Activated T-helper 1 cell treated with Interleukin-2 at 50 U/mL for 16 hours (primary cell): ENCODE measurements around the gene NUTM1.
"Not testable (repeated sequence)": the region's sequence is repeated elsewhere in the genome, so short reads cannot be mapped to it uniquely, and the experiment has no call there.

ENCODE experiments used
- DNase-seq: peaks from one replicate; pipeline ENCODE4 v3.0.0-alpha.2; 2020; ENCODE audit warnings: low read depth

The NUTM1 gene

DNA sequence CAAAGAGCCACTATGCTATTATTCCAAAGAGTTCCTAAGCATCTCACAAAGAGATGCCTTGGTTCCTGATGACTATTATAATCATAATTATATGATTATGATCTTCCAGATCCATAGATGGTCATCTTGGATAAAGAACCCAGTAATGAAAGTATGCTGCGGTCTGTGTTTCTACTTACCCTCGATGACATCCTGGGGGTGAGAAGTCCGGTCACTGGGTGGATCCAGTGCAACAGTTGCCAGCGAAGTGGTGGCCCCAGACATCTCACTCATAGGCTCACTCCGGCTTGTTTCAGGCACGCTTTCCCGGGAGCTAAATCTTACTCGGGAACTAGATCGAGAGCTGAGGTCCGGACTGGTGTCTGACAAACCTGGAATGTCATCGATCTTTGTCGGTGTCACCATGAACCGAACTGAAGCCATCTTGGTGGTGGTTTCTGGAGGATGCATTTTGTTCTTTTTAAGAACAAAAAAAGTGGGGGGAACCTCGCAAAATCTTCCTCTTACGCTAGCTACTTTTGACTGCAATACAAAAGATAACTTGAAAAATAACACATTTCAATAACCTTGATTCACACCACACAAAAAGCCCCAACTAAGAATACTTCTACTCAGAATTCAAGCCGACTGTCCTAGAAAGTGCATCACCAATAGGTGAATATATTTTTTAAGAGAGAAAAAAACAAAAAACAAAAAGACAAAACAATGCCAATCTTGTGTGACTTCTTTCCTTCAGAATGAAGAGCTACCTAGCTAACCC is 6.7 kb upstream of the NUTM1 start:
- DNase-seq = no peak

DNA sequence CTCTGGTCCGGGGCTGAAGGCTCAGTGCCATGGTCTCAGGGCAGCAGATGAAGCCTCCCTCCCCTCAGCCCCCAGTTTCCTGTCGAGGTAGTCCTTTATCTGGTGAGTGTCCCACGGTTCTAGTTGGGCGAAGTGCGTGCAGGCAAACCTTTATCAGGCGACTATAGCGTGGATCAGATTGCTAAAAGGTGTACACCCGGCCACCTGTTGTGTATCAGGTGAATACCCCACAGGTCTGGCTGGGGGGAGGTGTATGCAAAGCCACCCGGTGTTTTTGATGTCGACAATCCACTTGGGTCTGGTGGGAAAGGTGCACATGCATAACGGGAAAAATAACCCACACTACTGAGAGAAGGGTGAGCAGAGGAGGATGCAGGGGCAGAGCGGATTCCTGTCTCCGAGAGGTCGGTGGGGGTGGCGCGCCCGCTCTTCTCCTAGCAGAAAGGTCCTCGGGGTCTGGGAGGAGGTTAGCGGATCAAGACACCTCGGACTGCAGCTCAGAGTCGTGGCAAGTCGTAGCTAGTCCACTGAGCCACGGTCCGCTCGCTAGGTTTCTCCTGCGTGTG is 6.0 kb upstream of the NUTM1 start:
- no peak for DNase-seq

DNA sequence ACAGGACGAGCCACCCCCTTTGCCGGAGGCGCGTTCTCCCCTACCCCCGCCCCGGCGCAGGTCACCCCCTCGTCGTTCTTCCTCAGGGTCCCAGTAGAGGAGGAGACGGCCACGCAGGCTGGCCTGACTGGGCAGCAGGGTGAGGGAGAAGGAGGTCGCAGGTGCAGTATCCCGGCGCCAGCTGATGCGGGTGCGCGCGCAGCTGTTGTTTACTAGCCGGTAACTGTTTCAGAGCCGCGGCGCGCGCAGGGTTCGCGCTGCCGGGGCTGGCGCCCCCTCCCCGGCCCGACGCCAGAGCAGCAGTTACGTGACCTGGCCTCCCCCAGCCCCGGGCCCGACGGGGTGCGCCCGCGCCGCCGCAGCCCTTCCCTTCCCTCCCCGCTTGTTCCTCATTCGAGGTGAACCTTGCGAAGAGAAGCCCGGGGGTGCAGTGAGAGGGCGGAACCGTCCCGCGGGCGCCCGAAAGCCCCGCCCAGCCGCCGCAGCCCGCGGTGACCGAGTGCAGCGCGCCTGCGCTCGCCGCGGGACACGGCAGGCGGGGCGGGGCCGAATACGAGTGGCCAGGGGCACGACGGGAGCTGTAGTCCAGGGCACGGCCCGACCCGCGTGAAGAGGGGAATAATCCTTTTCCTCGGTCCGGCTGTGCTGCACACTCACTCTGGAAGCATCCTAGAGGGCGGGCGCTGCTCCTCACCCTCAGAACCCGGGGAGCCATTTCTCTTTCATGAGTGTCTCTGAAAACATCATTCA is 5.4 kb upstream of the NUTM1 start, which contains the start of gene SLC12A6:
SLC12A6 (minus strand) TSS at position 225 of the 750 bp plus-strand sequence. CDS start 1,101 bp downstream, outside the sequence.
- DNase-seq = peak; percentile 89

DNA sequence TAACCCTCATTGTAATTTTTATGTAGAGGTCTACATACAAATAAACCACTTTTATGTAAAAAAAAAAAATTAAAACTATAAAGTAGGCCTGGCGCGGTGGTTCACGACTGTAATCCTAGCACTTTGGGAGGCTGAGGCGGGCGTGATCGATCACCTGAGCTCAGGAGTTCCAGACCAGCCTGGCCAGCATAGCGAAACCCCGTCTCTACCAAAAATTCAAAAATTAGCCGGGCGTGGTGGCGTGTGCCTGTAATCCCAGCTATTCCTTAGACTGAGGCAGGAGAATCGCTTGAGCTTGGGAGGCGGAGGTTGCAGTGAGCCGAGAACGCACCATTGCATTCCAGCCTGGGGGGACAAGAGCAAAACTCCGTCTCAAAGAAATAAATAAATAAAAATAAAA is 4.8 kb upstream of the NUTM1 start:
- DNase-seq = no peak

DNA sequence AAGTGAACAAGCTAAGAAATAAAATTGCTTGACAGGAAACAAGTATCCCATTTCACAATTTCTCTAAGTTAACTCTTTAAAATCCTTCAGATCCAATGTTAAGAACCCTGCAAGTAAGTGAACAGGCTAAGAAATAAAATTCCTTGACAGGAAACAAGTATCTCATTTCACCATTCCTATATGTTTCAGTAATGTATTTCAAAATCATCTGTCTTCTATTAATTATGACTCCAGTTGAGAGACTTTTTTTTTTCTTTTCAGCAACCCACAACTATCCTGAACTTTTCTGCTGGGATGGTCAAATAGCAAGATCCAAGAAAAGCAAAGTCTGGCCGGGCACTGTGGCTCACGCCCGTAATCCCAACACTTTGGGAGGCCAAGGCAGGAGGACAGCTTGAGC is 3.2 kb upstream of the NUTM1 start:
- DNase-seq = no peak

DNA sequence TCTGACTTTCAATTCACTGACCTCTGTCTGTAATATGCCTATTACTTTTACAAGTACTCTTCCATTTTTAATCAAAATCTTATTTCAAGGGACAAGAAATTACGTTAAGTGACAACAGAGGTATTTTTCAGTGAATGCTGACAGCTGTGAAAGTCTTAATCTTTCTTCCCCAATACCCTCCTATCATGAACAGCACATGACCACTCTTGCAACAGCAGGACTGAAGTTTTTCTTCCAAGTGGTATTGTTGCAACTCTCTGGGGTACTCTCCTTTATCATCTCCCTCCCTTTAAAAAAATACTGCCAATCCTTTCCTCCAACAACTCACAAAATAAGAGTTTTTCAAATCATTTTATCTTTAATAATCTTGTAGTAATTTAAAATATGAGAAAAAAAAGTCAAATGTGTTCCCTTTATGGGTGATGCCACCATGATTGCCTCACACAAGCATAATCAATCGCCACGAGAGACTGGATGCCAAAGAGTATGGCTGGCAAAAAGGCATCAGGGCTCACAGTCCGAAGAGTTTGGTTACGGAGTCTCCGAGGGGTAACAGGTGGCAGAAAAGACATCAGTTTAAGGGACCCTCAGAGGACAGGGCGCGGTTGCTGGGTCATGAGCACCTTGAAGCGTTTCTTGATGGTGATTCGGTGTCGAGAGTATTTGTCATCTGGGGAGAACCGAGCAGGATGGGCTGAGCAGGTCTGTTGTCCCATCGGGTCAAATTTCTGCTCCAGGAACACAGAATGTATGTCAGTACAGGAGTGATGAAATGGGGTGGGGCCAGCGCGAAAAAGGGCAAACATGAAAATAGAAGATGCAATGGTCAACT is 1.5 kb upstream of the NUTM1 start:
- no peak for DNase-seq

DNA sequence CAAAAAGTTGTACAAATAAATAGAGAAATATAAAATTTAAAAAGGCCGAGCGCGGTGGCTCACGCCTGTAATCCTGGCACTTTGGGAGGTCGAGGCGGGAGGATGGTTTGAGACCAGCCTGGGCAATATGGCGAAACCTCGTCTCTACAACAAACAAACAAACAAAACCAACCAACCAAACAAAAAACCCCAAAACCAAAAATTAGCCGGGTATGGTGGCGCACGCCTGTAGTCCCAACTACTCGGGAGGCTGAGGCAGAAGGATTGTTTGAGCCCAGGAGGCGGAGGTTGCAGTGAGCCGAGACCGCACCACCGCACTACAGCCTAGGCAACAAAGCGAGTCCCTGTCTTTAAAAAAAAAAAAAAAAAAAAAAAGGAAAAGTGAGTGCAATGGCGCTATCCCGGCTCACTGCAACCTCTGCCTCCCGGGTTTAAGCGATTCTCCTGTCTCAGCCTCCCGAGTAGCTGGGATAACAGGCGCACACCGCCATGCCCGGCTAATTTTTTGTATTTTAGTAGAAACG is 840 bp upstream of the NUTM1 start:
- not testable (repeated sequence) for DNase-seq

DNA sequence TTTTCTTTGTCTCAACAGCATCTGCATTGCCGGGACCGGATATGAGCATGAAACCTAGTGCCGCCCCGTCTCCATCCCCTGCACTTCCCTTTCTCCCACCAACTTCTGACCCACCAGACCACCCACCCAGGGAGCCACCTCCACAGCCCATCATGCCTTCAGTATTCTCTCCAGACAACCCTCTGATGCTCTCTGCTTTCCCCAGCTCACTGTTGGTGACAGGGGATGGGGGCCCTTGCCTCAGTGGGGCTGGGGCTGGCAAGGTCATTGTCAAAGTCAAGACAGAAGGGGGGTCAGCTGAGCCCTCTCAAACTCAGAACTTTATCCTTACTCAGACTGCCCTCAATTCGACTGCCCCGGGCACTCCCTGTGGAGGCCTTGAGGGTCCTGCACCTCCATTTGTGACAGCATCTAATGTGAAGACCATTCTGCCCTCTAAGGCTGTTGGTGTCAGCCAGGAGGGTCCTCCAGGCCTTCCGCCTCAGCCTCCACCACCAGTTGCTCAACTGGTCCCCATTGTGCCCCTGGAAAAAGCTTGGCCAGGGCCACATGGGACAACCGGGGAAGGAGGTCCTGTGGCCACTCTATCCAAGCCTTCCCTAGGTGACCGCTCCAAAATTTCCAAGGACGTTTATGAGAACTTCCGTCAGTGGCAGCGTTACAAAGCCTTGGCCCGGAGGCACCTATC is 5.0 kb downstream of the NUTM1 start:
- DNase-seq = no peak

DNA sequence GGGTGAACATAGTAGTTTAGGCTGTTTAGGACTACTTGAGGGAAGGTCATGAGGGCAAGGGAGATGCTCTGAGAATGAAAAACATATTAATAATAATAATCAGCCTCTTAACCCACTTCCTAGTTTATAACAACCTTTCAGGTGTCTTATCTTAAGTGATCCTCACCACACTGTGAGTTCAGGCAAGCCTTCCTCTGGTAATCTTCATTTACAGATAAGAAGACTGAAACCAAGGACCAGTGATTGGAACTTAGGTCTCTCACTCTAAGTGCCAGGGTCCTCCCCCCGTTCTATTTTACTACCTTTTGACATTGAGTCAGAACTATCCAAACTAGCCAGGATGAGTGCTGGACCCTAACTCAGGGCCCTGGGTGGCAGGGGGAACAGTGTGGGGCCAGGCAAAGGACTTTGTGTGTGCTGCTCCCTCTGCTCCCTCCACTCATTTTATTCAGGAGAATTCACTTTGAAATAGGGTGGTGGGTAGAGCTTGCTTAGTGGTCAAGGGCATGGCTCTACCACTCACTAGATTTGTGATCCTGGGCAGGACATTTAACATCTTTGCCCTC is 5.7 kb downstream of the NUTM1 start:
- DNase-seq = no peak

DNA sequence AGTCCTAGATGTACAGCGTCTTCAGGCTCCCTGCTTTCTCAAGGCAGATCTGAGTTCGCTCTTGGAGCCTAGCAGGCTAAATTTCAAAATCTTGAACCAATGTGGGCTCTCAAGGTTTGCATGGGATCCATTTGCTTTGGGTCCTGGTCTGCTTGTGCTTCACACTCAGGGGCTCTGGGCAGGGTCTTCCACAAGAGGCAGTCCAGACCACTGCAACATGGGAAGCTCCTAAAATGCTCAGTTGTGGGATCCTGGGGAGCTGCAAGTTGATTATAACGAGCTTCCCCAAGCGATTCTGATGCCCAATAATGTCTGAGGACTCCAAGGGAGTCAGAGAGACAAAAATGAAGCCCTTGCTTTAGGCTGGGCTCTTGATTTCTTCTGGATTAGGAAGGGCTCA is 6.7 kb downstream of the NUTM1 start:
- no peak for DNase-seq

DNA sequence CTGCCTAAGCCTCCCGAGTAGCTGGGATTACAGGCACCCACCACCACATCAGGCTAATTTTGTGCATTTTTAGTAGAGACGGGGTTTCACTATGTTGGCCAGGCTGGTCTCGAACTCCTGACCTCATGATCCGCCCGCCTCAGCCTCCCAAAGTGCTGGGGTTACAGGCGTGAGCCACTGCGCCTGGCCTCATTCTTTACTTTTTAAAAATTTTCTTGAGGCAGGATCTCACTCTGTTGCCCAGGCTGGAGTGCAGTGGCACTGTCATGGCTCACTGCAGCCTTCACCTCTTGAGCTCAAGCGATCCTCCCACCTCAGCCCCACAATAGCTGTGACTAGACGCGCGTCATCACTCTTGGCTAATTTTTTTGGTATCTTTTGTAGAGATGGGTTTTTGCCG is 9.9 kb downstream of the NUTM1 start:
- DNase-seq = not testable (repeated sequence)

DNA sequence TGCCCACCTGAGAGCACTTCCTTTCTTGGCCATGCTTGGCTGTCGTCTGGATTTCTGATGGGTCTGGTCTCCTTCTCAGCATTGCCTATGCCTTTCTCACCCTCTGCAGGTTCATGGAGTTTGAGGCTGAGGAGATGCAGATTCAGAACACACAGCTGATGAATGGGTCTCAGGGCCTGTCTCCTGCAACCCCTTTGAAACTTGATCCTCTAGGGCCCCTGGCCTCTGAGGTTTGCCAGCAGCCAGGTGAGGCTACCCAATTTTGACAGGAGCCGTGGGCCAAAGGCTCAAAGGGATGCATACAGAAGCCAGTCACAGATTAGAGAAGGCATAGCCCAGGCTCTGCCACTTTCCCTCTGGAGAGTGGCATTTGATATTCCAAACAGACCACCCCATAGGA is 10.5 kb downstream of the NUTM1 start:
- no peak for DNase-seq

DNA sequence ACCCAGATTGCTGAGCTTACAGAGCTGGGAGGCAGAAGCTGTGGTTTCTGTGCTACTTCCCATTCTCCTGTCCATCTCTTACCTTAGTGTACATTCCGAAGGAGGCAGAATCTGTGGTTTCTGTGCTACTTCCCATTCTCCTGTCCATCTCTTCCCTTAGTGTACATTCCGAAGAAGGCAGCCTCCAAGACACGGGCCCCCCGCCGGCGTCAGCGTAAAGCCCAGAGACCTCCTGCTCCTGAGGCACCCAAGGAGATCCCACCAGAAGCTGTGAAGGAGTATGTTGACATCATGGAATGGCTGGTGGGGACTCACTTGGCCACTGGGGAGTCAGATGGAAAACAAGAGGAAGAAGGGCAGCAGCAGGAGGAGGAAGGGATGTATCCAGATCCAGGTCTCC is 11.2 kb downstream of the NUTM1 start:
- no peak for DNase-seq

DNA sequence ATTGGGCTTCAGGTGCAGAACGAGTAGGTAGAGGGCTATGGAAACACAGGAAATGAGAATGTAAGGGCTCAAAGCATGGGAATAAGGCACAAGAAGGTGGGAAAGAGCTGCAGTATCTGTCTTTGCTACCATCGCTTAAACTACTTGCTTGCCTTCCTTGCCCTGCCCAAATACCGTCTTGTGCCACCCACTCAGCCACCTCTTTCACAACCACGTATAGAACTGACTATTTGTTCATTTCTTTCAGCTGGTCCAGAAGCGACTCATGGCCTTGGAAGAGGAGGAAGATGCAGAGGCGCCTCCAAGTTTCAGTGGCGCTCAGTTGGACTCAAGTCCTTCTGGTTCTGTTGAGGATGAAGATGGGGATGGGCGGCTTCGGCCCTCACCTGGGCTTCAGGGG is 12.1 kb downstream of the NUTM1 start:
- DNase-seq = no peak

DNA sequence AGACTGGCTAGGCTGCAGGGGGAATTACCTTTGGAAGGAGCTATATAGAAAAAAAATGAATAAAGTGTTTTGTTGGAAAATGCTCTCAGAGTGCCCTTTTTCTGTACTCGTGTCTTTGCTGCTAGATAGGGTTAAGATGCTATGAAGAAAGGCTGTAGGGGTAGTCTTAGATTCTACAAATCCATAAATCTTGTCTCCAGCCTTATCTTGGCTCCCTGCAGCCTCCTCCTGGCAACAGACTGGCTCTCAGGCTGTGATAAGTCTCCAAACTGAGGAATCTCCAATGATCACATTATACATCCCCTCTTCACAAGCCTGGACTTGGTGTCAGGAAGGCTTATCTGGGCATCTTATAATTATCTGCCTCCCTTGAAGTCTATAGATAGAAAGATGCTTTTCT is 14.5 kb downstream of the NUTM1 start:
- DNase-seq = no peak

DNA sequence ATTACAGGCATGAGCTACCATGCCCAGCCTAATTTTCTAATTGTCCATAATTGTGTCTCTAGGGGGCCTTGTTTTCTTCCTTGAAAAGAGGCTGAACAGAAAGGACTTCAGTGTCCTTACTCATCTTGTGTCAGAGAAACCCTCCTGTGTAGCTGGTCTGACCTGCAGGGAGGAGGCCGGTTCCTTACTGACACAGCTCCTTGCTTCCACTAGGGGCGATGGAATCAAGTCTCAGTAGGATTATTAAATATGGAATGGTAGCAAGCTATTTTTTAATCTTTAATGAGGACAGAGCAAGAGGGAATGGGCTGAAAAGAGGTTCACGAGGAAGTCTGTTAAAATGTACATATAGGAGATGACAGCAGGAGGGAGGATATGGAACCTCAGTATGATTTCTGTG is 15.3 kb downstream of the NUTM1 start:
- no peak for DNase-seq

DNA sequence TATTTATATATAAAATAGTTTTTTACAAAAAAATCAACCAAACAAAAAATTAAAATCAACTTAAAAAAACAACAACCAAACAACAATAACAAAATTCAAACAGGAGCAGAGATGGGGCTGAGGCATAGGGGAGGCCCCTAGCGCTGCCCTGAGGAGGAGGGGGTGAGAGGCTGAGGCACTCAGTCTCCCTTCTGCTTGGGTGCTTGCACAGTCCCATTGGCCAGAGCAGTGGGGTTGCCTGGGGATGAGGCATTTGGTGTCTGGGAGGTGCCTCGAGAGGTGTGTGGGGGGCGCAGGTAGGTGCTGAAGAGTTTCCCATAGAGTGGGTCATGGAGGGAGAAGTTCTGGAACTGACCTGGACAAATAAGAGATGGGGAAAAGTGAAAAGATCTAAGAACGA is 15.8 kb downstream of the NUTM1 start:
- DNase-seq = no peak

DNA sequence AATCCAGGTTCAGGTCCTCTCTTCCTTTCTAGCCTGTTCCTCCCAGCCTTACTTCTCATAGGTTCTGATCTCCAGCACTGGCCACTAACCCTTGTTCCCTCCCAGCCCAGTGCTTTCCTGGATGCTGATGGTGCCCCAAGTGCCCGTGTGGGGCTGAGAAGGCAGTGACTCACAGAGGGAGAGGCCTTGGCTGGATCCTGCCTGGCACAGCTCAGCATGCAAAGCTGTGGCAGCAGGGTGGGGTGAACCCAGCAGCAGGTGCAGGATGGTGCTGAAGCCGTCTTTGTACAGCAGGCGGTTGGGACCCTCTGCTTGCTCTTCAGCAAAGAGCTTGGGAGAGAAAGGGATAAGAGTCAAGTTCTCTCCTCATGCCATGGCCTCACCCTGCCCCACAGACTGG is 16.3 kb downstream of the NUTM1 start:
- no peak for DNase-seq

DNA sequence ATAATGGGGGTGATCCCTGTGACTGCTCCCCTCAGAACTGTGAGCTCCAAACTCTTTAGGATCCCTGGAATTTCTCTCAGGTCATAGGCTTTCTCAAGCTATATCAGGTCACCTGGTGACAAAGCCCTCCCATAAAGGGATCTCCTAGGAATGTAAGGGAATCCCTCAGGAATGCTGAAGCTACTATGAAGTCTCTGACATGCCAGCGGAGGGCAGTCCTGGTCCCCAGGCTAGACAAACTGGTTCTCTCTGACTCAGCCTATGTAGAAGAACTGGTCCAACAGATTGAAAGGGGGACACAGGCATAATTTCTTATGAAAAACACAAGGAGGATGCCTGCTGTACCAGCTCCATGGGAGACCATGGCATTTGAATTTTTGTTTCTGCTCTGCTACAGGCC is 17.2 kb downstream of the NUTM1 start:
- no peak for DNase-seq

DNA sequence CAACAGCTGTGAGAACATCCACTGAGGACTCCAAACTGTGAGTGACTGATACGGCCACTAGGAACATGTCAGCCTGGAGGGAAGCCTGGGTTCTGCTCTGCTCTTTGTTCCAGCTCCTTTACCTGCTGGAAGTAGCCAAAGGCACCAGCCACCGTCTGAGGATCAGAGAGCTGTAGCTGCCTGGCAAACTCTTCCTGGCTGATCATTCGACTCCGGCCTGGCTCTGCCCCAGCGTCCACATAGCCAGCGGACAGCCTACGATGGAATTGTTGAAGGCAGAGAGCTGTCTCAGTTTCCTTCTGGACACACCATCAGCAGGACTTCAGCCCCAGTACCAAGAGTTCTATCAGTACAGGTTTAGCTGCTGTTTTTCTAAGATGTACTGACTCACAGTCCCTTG is 18.2 kb downstream of the NUTM1 start:
- DNase-seq = no peak
